ENCODE data around the gene MAML3. TPM values are rescaled to one million over a fixed set of nuclear protein-coding genes. Genes with fewer than 3 reads are reported as not detected.

Gene MAML3
- total RNA-seq, 1 donor: 0.72 TPM

DNA sequence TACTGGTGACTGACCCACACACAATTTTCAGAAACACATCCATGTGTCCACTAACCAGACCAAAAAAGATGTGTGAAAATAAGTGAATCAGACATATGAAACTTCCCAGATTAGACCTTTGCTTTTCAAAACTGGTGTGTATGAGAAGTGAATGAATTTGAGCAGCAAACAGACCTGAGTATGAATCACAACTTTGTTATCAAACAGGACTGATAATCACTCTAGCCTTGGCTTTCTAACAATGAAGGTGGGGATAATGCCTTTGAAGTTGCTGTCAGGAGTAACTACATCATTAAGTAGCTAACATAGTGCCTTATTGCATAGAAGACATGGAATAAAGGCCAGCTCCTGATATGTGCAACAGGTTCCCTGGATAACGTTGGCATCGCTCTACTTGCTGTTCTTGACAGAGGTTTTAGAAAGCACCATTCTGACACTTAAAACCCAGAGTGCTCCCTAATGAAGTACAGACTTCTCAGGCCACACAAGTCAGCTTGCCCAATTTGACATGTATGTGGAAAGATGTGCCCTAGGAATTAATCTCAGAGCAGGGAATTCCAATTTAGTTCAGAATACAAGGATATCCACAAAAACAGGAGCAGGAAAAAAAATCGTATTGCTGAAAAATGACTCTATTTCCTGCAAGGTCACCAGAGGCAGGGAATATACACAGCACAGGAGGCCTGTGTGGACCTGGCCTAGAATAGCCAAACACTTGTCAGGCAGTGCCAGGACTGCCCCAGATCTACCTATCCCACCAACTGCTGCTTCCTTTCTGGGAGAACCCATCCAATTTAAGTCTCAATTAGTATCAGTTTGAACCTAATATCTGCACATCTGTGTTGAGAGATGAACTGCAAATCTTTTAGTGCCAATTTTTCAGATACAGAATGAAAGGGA lies 87.7 kb downstream of the MAML3 start:
- Histone ChIP-seq H3K27me3 (ENCODE audit: insufficient read depth, low read length) (no peaks in the 10 kb centered on the region), H2AFZ (ENCODE audit: low read length) (no peak overlapping the region), H3K9me3 (ENCODE audit: low read depth, low read length) (no peaks in the 10 kb centered on the region), H3K27ac (ENCODE audit: low read depth, low read length) (no peak overlapping the region), H3K79me2 (ENCODE audit: insufficient read depth, low read length) (no peaks in the 10 kb centered on the region), H3K36me3 (ENCODE audit: insufficient read depth, low read length) (no peaks in the 10 kb centered on the region), H3K4me3 (ENCODE audit: insufficient read depth, low read length) (no peak overlapping the region), H4K20me1 (ENCODE audit: insufficient read depth, low read length) (no peaks in the 10 kb centered on the region), H3K4me2 (ENCODE audit: insufficient read depth, low read length) (no peak overlapping the region), H3K4me1 (ENCODE audit: insufficient read depth, low read length) (peaks cover 21% of the 10 kb centered on the region)
- DNase-seq (ENCODE audit: insufficient read length, low spot score, missing footprints): no peak
- TF ChIP-seq, protein P1, sequence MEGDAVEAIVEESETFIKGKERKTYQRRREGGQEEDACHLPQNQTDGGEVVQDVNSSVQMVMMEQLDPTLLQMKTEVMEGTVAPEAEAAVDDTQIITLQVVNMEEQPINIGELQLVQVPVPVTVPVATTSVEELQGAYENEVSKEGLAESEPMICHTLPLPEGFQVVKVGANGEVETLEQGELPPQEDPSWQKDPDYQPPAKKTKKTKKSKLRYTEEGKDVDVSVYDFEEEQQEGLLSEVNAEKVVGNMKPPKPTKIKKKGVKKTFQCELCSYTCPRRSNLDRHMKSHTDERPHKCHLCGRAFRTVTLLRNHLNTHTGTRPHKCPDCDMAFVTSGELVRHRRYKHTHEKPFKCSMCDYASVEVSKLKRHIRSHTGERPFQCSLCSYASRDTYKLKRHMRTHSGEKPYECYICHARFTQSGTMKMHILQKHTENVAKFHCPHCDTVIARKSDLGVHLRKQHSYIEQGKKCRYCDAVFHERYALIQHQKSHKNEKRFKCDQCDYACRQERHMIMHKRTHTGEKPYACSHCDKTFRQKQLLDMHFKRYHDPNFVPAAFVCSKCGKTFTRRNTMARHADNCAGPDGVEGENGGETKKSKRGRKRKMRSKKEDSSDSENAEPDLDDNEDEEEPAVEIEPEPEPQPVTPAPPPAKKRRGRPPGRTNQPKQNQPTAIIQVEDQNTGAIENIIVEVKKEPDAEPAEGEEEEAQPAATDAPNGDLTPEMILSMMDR (IDR thresholded peaks at IDR 0.05; ENCODE audit: extremely low read depth, low read depth, low read length): no peak

- no peaks in the 10 kb centered on the region for H3K36me3 ChIP-seq (ENCODE audit: insufficient read depth, low read length)
- no peaks in the 10 kb centered on the region for H3K27me3 ChIP-seq (ENCODE audit: insufficient read depth, low read length)
- no peak overlapping the region for H3K27ac ChIP-seq (ENCODE audit: low read depth, low read length)
- TF ChIP-seq, protein P1 (IDR thresholded peaks at IDR 0.05; ENCODE audit: extremely low read depth, low read depth, low read length): no peak
- H3K4me3 ChIP-seq (ENCODE audit: insufficient read depth, low read length): no peak overlapping the region
- DNase-seq (ENCODE audit: insufficient read length, low spot score, missing footprints): no peak
- H4K20me1 ChIP-seq (ENCODE audit: insufficient read depth, low read length): no peaks in the 10 kb centered on the region
- H3K9me3 ChIP-seq (ENCODE audit: low read depth, low read length): no peaks in the 10 kb centered on the region
- H2AFZ ChIP-seq (ENCODE audit: low read length): no peak overlapping the region
- peaks cover 19% of the 10 kb centered on the region for H3K4me1 ChIP-seq (ENCODE audit: insufficient read depth, low read length)
- H3K79me2 ChIP-seq (ENCODE audit: insufficient read depth, low read length): no peaks in the 10 kb centered on the region
- H3K4me2 ChIP-seq (ENCODE audit: insufficient read depth, low read length): no peak overlapping the region
Observed at GRCh38 chr4:140065393-140065792, 88.6 kb downstream of the MAML3 start.

DNA sequence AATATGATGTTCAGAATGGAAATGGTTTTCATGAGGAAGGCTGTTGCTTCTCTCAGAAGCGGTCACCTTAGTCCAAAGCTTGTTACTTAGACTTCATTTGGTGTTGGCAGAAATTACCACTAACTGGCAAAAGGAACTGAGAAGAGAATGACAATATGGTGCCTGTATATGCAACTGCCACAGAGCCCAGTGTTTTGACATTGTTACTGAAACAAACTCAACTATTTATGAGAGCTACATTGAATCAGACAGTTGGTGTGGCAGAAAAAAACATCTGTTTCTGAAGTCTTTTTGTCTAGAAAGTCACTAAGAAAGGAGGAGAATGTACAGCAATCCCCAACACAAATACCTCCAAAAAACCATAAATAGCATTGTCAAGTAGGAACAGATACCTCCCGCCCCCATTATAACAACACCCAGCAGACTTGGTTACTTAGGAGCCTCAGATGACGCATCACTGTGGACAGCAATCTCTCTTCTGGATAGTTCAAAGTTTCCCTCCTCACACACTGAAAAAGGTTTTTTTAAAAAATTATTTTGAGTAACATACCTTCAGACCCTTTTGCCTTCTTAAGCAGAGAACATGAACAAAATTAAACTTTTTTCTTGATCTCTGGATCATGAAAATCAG lies 92.2 kb downstream of the MAML3 start:
- H2AFZ ChIP-seq (ENCODE audit: low read length): no peak overlapping the region
- no peaks in the 10 kb centered on the region for H3K27me3 ChIP-seq (ENCODE audit: insufficient read depth, low read length)
- H3K4me2 ChIP-seq (ENCODE audit: insufficient read depth, low read length): no peak overlapping the region
- peak overlapping the region; percentile 13 for H3K27ac ChIP-seq (ENCODE audit: low read depth, low read length)
- TF ChIP-seq, protein P1 (IDR thresholded peaks at IDR 0.05; ENCODE audit: extremely low read depth, low read depth, low read length): no peak
- no peaks in the 10 kb centered on the region for H3K36me3 ChIP-seq (ENCODE audit: insufficient read depth, low read length)
- no peak overlapping the region for H3K4me3 ChIP-seq (ENCODE audit: insufficient read depth, low read length)
- H3K9me3 ChIP-seq (ENCODE audit: low read depth, low read length): no peaks in the 10 kb centered on the region
- H3K79me2 ChIP-seq (ENCODE audit: insufficient read depth, low read length): no peaks in the 10 kb centered on the region
- DNase-seq (ENCODE audit: insufficient read length, low spot score, missing footprints): no peak
- no peaks in the 10 kb centered on the region for H4K20me1 ChIP-seq (ENCODE audit: insufficient read depth, low read length)
- H3K4me1 ChIP-seq (ENCODE audit: insufficient read depth, low read length): peaks cover 15% of the 10 kb centered on the region

DNA sequence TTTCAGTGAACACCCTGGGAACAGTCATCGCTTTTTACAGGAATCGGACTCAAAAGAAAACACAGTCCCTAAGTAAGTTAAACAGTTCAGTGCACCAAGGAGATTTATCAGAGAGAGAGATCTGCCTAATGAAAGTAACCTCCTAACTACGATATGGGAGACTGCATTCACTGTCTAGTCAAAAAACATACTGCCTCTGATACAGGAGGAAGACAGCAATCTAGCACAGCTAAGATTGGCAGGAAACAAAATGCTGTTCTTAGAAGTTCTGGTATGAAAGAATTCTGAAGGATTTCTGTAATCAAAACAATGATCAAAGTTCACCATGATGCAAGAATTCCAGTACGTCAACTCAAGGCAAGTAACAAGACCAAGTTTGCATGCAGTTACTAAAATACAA lies 92.8 kb downstream of the MAML3 start:
- no peak overlapping the region for H3K4me3 ChIP-seq (ENCODE audit: insufficient read depth, low read length)
- H3K9me3 ChIP-seq (ENCODE audit: low read depth, low read length): no peaks in the 10 kb centered on the region
- no peaks in the 10 kb centered on the region for H3K36me3 ChIP-seq (ENCODE audit: insufficient read depth, low read length)
- peak overlapping the region; percentile 43 for H3K4me2 ChIP-seq (ENCODE audit: insufficient read depth, low read length)
- no peaks in the 10 kb centered on the region for H4K20me1 ChIP-seq (ENCODE audit: insufficient read depth, low read length)
- TF ChIP-seq, protein P1 (IDR thresholded peaks at IDR 0.05; ENCODE audit: extremely low read depth, low read depth, low read length): no peak
- no peaks in the 10 kb centered on the region for H3K27me3 ChIP-seq (ENCODE audit: insufficient read depth, low read length)
- DNase-seq (ENCODE audit: insufficient read length, low spot score, missing footprints): no peak
- H2AFZ ChIP-seq (ENCODE audit: low read length): peak overlapping the region; percentile 45
- H3K79me2 ChIP-seq (ENCODE audit: insufficient read depth, low read length): no peaks in the 10 kb centered on the region
- peaks cover 15% of the 10 kb centered on the region for H3K4me1 ChIP-seq (ENCODE audit: insufficient read depth, low read length)
- H3K27ac ChIP-seq (ENCODE audit: low read depth, low read length): peak overlapping the region; percentile 13

Measured in osteoblast (primary cell).